GM21717 (cell line): ENCODE results near the gene FBXO42.

Experiments used
- ATAC-seq: cut with Tn5 transposase; IDR thresholded peaks from one replicate; pipeline ENCODE4 v1.9.1; 2021; ENCODE audit warnings: mild to moderate bottlenecking, moderate library complexity; ENCODE audit not compliant: unreplicated experiment

FBXO42 gene

GRCh38 chr1:16351994-16352841 is at the start of gene FBXO42:
FBXO42 (minus strand) TSS chr1:16352480; CDS start chr1:16315418, 37,062 bp downstream.
- ATAC-seq: peak; percentile 80

- ATAC-seq: no peak
Observed at GRCh38 chr1:16398371-16398953, 46.2 kb upstream of the FBXO42 start.

- no peak for ATAC-seq
Observed at GRCh38 chr1:16397120-16397519, 44.8 kb upstream of the FBXO42 start.

GRCh38 chr1:16396591-16396990 is 44.3 kb upstream of the FBXO42 start:
- no peak for ATAC-seq

GRCh38 chr1:16394977-16395376 is 42.7 kb upstream of the FBXO42 start:
- ATAC-seq: no peak

GRCh38 chr1:16393570-16394521 is 41.6 kb upstream of the FBXO42 start:
- ATAC-seq: no peak

GRCh38 chr1:16392740-16393569 is 40.7 kb upstream of the FBXO42 start:
- ATAC-seq: no peak

- ATAC-seq: no peak
Observed at GRCh38 chr1:16391411-16391810, 39.1 kb upstream of the FBXO42 start.

GRCh38 chr1:16387201-16388188 is 35.2 kb upstream of the FBXO42 start:
- no peak for ATAC-seq

- ATAC-seq: no peak
Observed at GRCh38 chr1:16386454-16387113, 34.3 kb upstream of the FBXO42 start.

- no peak for ATAC-seq
Observed at GRCh38 chr1:16385659-16386453, 33.6 kb upstream of the FBXO42 start.

GRCh38 chr1:16383888-16384287 is 31.6 kb upstream of the FBXO42 start:
- ATAC-seq: no peak

- no peak for ATAC-seq
Observed at GRCh38 chr1:16380868-16381267, 28.6 kb upstream of the FBXO42 start.

GRCh38 chr1:16378443-16378842 is 26.2 kb upstream of the FBXO42 start:
- no peak for ATAC-seq

GRCh38 chr1:16376971-16377370 is 24.7 kb upstream of the FBXO42 start:
- ATAC-seq: no peak

GRCh38 chr1:16375521-16376340 is 23.5 kb upstream of the FBXO42 start:
- ATAC-seq: no peak

GRCh38 chr1:16374266-16374665 is 22.0 kb upstream of the FBXO42 start:
- no peak for ATAC-seq
